GM04503 (cell line): ENCODE measurements around the gene UBN2.
"Not testable (repeated sequence)": the region's sequence is repeated elsewhere in the genome, so short reads cannot be mapped to it uniquely, and the experiment has no call there.

Experiments
- DNase-seq: peaks from one replicate; pipeline ENCODE4 v3.0.0-alpha.2; 2012; ENCODE audit warnings: low read depth

UBN2 gene

GRCh38 chr7:139299296-139299695, 68.3 kb downstream of the UBN2 start:
- DNase-seq = no peak

GRCh38 chr7:139300390-139300789, 69.4 kb downstream of the UBN2 start:
- DNase-seq = no peak

- no peak for DNase-seq
Observed at GRCh38 chr7:139304517-139304916, 73.5 kb downstream of the UBN2 start.

GRCh38 chr7:139317939-139318505, 87.0 kb downstream of the UBN2 start:
- DNase-seq = no peak

- DNase-seq = peak; percentile 11
Observed at GRCh38 chr7:139321071-139321745, 90.2 kb downstream of the UBN2 start.

- DNase-seq = not testable (repeated sequence)
Observed at GRCh38 chr7:139324709-139325108, 93.7 kb downstream of the UBN2 start.

GRCh38 chr7:139328375-139328774, 97.3 kb downstream of the UBN2 start:
- peak; percentile 73 for DNase-seq

GRCh38 chr7:139329119-139329518, 98.1 kb downstream of the UBN2 start:
- no peak for DNase-seq

- DNase-seq = no peak
Observed at GRCh38 chr7:139330333-139331030, 99.4 kb downstream of the UBN2 start.

GRCh38 chr7:139332697-139333359, 101.8 kb downstream of the UBN2 start:
- DNase-seq = no peak

- DNase-seq = not testable (repeated sequence)
Observed at GRCh38 chr7:139333443-139333842, 102.4 kb downstream of the UBN2 start.

- DNase-seq = no peak
Observed at GRCh38 chr7:139334399-139335150, 103.5 kb downstream of the UBN2 start.

- no peak for DNase-seq
Observed at GRCh38 chr7:139339025-139339424, 108.0 kb downstream of the UBN2 start.

GRCh38 chr7:139339698-139340036, 108.6 kb downstream of the UBN2 start:
- DNase-seq = no peak

- peak; percentile 96 for DNase-seq
Observed at GRCh38 chr7:139340037-139340807, 109.2 kb downstream of the UBN2 start.

- DNase-seq = no peak
Observed at GRCh38 chr7:139340808-139341057, 109.7 kb downstream of the UBN2 start.

- DNase-seq = peak; percentile 63
Observed at GRCh38 chr7:139341058-139341775, 110.2 kb downstream of the UBN2 start, which contains the start of gene FMC1. Gene FMC1 (plus strand): TSS chr7:139341337. CDS start chr7:139341385, 48 bp downstream.

- no peak for DNase-seq
Observed at GRCh38 chr7:139341776-139342226, 110.8 kb downstream of the UBN2 start.

GRCh38 chr7:139345042-139345441, 114.0 kb downstream of the UBN2 start:
- no peak for DNase-seq

GRCh38 chr7:139351027-139351426, 120.0 kb downstream of the UBN2 start:
- DNase-seq = no peak

GRCh38 chr7:139354729-139355128, 123.7 kb downstream of the UBN2 start:
- DNase-seq = no peak
